Activated T-helper 17 cell treated with anti-CD3 and anti-CD28 coated beads, Interleukin-2, amount 50 U/mL, for 72 hours (primary cell): ENCODE measurements around the gene SLC8B1. TPM values are rescaled to one million over a fixed set of nuclear protein-coding genes. Genes with fewer than 3 reads are reported as not detected.
A peak's percentile ranks its signal among the peaks of the same experiment; 100 is the strongest.

Source experiments
- ATAC-seq: fragments of 150-1000 bp; cut with Tn5 transposase; replicated peaks from 2 replicates; pipeline ENCODE4 v1.10.0; 2021; ENCODE audit warnings: mild to moderate bottlenecking, moderate library complexity
- H3K27ac Mint-ChIP-seq: one replicate; pipeline ENCODE4 v1.8.0; 2022; ENCODE audit warnings: mixed read lengths
- H3K27me3 Mint-ChIP-seq: one replicate; pipeline ENCODE4 v1.8.0; 2022; ENCODE audit warnings: mixed read lengths
- H3K36me3 Mint-ChIP-seq: one replicate; pipeline ENCODE4 v1.8.0; 2022; ENCODE audit warnings: low read depth, mild to moderate bottlenecking, mixed read lengths
- H3K4me1 Mint-ChIP-seq: one replicate; pipeline ENCODE4 v1.8.0; 2022; ENCODE audit warnings: mixed read lengths
- H3K4me3 Mint-ChIP-seq: one replicate; pipeline ENCODE4 v1.8.0; 2022; ENCODE audit warnings: mild to moderate bottlenecking, mixed read lengths
- H3K9me3 Mint-ChIP-seq: one replicate; pipeline ENCODE4 v1.8.0; 2022; ENCODE audit warnings: mixed read lengths
- total RNA-seq, 2 donors: library from RNA; stranded (reverse); gene quantifications; one replicate each; pipeline ENCODE4 v1.2.3, GENCODE V29; 2022

The SLC8B1 gene
- total RNA-seq, 2 donors from 2014 or later = 23.2 to 28.4 TPM

DNA sequence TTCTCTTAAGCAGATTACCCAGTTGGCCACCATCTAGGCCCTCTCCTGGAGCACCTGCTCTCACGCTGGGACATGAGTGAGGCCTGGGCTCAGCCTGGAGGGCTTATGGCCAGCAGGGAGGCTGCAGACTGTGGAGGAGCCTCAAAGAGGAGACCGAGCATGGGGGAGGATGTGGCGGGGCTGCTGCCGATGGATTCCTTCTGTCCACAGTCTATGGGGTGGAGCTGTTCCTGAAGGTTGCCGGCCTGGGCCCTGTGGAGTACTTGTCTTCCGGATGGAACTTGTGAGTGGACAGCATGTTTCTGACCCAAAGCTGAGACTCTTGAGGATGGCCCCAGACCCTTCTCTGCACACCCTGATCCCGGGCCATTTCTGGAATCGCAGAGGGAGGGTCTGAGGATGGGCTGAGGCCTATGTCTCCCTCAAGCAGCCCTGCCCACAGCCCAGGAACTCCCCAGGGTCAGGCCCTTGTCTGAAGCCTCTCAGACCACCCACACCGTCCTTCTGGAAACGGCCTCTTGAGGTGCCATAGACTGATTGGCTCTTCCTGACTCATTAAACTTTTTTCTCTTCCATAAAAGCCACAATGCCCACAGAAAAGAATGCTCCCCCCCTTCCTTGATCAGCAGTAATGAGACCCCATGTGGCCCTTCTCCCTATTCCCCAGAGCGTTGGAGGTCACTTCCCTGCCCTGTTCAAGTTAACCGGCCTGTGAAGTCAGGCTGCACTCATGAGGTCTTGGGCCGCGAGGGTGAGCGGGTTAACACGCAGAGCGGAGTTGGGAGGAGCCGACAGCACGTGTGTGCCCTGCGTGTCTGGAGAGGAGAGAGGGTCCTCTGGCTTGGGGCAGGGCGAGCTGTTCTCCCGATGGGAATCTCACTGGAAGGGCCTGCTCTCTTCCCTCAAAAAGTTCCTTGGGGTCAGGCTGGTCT is 49.0 kb downstream of the SLC8B1 start:
- Mint-ChIP-seq H3K4me1 (no peaks in the 10 kb centered on the region), H3K27me3 (no peaks in the 10 kb centered on the region), H3K4me3 (no peak overlapping the region), H3K36me3 (peaks cover 40% of the 10 kb centered on the region), H3K9me3 (no peaks in the 10 kb centered on the region), H3K27ac (peak overlapping the region; percentile 59)
- ATAC-seq = no peak

DNA sequence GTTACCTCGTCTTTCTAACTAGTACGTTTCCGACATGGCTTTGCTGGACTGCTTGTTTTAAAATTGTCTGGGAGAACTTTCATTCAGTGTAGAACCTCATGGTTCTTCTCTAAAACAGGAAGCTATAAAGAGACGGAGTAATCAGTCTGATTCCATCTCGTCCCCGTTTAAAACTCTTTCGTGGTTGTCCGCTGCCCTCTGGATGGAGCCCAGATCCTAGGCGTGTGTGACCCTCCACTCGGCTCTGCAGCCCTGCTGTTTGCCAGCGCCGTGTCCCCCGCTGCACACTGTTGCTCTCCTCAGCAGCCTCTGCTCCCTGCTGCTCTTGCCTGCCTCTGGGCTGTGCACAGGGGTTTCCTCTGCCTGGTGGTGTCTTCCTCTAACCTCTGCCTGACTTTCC is 50.2 kb downstream of the SLC8B1 start:
- no peak overlapping the region for H3K4me3 Mint-ChIP-seq
- H3K27me3 Mint-ChIP-seq = no peaks in the 10 kb centered on the region
- H3K4me1 Mint-ChIP-seq = no peaks in the 10 kb centered on the region
- peaks cover 41% of the 10 kb centered on the region for H3K36me3 Mint-ChIP-seq
- H3K27ac Mint-ChIP-seq = no peak overlapping the region
- no peak for ATAC-seq
- no peaks in the 10 kb centered on the region for H3K9me3 Mint-ChIP-seq

DNA sequence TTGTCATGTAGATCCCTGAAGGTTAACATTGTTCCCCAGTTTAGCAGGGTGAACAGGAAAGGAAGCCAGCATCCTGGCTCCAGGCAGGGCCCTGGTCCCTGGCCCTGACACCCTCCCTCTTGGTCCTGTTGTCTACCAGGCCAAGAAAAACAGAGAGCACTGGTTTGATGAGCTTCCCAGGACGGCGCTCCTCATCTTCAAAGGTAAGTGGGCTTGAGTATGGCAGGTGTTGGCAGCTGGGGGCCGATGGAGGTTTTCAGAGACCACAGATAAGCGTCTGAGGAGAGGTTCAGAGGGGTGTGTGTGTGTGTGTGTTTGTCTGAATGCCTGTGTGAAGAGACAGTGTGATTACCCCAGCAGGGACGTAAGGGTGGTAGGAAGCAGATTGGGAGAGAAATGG is 56.3 kb downstream of the SLC8B1 start:
- Mint-ChIP-seq H3K4me1 (no peaks in the 10 kb centered on the region), H3K27ac (peak overlapping the region; percentile 18), H3K36me3 (peaks cover 35% of the 10 kb centered on the region), H3K27me3 (no peaks in the 10 kb centered on the region), H3K4me3 (no peak overlapping the region), H3K9me3 (no peaks in the 10 kb centered on the region)
- no peak for ATAC-seq

DNA sequence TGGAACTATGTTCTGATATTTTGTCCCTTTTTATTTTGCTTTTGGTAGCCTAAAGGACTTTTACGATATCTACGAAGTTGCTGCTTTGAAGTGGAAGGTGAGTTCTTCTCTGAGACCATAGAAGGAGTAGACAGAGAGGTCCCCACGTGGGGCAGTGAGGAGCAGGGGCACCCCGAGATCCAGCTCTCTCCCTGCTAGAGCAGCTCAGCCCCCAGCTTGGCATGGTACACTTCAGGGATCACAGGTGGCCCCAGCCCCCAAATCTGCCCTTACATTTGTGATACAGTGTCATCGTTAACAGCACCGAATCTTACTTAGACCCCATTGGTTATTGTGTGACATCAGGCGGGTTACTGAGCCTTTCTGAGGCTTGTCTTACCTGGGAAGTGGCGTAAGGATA is 56.8 kb downstream of the SLC8B1 start:
- no peaks in the 10 kb centered on the region for H3K4me1 Mint-ChIP-seq
- no peak for ATAC-seq

DNA sequence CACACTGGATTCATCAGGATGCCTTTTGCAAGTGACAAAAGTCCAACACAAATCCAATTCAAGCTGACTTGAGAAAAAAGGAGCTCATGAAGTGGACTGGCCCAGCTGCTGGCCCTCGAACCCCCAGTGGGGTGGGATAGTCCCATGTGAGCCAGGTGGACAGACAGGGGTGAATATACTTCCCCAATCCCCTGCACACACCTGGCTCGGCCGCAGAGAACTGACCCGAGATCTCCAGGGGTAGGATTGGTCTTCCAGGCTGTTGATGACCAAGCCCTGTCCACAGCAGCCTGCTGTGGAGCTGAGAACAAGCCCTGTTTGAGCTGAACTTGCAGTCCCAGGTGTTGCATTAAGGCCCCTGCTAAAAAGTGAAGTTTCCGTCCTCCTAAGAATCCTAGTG is 57.4 kb downstream of the SLC8B1 start:
- Mint-ChIP-seq H3K4me3 (no peak overlapping the region), H3K9me3 (no peaks in the 10 kb centered on the region), H3K36me3 (peaks cover 45% of the 10 kb centered on the region), H3K4me1 (no peaks in the 10 kb centered on the region), H3K27ac (no peak overlapping the region), H3K27me3 (no peaks in the 10 kb centered on the region)
- ATAC-seq = no peak

More for the DNA sequence above, 56.8 kb downstream of the SLC8B1 start:
- H3K27ac Mint-ChIP-seq = peak overlapping the region; percentile 18
- no peaks in the 10 kb centered on the region for H3K27me3 Mint-ChIP-seq
- H3K9me3 Mint-ChIP-seq = no peaks in the 10 kb centered on the region
- no peak overlapping the region for H3K4me3 Mint-ChIP-seq
- peaks cover 40% of the 10 kb centered on the region for H3K36me3 Mint-ChIP-seq

DNA sequence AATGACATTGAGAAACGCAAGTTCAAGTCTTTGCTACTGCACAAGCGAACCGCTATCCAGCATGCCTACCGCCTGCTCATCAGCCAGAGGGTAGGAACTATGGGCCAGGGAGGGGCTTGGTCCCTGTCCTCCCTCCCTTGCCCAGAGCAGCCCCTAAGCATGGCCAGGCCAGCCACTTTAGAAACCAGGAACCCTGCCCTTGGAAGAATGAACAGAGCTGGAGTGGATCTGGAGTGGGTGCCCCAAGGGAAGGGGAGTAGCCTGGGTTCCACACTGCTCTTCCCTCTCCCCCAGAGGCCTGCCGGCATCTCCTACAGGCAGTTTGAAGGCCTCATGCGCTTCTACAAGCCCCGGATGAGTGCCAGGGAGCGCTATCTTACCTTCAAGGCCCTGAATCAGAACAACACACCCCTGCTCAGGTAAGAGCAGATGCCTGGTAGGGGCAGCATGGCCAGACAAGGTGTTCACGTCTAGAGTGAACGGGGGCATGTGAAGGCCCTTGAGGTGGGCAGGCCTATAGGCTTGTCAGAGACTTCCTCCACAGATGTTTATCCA is 57.9 kb downstream of the SLC8B1 start:
- no peaks in the 10 kb centered on the region for H3K4me1 Mint-ChIP-seq
- no peaks in the 10 kb centered on the region for H3K27me3 Mint-ChIP-seq
- H3K36me3 Mint-ChIP-seq = peaks cover 50% of the 10 kb centered on the region
- H3K4me3 Mint-ChIP-seq = no peak overlapping the region
- ATAC-seq = no peak
- peak overlapping the region; percentile 38 for H3K27ac Mint-ChIP-seq
- H3K9me3 Mint-ChIP-seq = no peaks in the 10 kb centered on the region

DNA sequence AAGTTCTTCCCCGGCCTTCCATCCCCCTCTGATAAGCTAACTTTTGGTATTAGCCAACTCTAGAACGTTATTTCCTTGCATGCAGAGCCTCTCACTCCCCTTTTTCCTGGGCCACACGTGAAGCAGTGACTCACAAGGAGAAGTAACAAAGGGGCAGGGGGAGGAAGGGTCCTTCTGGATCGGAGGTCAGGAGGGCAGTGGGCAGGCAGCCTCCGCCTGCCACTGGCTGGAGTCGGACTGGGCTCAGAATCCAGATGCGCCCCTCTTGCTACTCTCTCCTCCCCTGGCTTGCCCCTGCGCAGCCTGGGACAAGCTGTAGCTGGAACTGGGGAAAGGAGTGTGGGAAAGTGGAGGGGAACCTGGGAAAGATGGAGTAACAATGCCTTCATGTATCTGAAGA is 58.6 kb downstream of the SLC8B1 start:
- Mint-ChIP-seq H3K4me3 (no peak overlapping the region), H3K4me1 (no peaks in the 10 kb centered on the region), H3K36me3 (peaks cover 57% of the 10 kb centered on the region), H3K27ac (peak overlapping the region; percentile 38), H3K9me3 (no peaks in the 10 kb centered on the region), H3K27me3 (no peaks in the 10 kb centered on the region)
- no peak for ATAC-seq

DNA sequence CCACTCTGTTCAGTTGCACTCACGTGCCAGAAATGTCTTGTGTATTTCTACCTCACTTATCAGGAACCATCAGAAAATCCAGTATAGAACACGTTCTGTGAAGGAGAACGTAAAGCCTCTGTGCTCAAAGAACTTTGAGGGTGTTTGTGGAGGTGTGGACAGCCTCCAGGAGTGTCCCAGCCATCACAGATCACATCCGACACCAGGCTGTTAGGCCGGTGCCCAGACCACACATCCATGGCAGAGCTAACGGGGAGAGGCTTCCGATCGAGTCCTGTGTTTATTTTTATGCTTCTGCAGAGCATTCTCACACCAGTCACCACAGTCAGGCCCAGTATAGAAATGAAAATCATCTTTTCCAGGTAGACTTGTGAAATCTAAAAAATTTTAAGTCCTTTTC is 60.1 kb downstream of the SLC8B1 start:
- ATAC-seq = no peak
- H3K4me1 Mint-ChIP-seq = no peaks in the 10 kb centered on the region
- H3K4me3 Mint-ChIP-seq = no peak overlapping the region
- no peaks in the 10 kb centered on the region for H3K27me3 Mint-ChIP-seq
- H3K9me3 Mint-ChIP-seq = no peaks in the 10 kb centered on the region
- H3K36me3 Mint-ChIP-seq = peaks cover 60% of the 10 kb centered on the region
- no peak overlapping the region for H3K27ac Mint-ChIP-seq

DNA sequence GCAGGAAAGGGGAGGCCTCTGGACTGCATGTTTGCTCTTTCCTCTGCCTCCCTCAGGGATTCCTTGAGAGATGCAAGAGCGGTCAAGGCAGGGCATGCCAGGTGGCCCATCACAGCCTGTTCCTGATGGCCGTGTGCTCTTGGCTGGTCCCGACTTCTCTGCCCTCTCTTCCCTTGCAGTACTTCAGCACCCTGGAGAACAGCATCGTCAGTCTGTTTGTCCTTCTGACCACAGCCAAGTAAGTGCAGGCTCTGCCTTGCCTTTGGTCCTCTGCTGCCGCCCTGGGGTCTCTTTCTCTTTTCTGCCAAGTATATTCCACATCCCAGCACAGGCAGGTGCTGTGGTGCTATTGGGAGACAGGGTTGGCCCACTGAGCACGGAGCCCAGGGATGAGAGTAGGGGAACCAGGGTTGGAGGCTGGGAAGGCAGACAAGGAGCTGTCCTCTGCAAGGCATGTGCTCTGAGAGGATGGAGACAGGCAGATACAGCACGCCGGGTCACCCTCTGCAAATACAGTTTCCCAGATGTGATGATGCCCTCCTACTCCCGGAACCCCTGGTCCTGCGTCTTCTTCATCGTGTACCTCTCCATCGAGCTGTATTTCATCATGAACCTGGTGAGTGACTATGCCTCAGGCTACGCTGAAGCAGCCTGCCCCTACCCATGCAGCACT is 61.7 kb downstream of the SLC8B1 start:
- Mint-ChIP-seq H3K9me3 (no peaks in the 10 kb centered on the region), H3K36me3 (peaks cover 60% of the 10 kb centered on the region), H3K4me1 (no peaks in the 10 kb centered on the region), H3K4me3 (no peak overlapping the region), H3K27me3 (no peaks in the 10 kb centered on the region), H3K27ac (no peak overlapping the region)
- no peak for ATAC-seq

DNA sequence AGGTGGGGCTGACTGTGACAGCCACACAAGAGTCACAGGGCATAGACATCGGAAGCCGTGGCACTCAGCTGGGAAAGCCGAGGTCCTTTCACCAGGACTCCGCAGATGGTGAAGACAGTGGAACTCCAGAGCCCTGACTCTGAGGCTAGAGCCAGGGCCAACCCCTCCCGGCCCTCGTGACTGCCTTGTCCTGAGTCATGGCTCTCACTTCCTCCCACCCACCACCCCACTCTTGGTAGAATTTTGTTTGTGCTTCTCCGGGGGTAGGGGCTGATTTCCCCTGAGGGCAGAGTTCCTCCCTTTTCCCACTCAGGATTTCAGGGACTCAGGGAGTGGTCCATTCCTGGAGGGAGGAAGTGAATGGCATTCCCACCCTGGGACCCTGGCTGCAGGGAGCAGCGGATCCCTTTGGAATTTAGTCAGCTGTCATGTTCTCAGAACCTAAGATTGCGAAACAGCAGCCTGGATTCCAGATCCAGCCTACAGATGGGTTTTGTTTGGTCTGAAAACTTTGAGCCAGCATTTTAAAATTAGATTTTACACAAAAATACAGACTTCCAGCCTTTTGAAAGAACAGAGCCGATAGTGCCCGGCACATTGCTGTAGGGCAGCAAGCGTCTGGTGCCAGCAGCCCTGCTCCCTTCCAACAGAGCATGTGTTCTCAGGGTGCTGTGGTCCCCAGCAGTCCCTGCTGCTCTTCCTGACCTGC is 62.9 kb downstream of the SLC8B1 start:
- ATAC-seq = peak; percentile 99
- Mint-ChIP-seq H3K9me3 (no peaks in the 10 kb centered on the region), H3K4me1 (no peaks in the 10 kb centered on the region), H3K27me3 (no peaks in the 10 kb centered on the region), H3K4me3 (no peak overlapping the region), H3K36me3 (peaks cover 71% of the 10 kb centered on the region), H3K27ac (no peak overlapping the region)

DNA sequence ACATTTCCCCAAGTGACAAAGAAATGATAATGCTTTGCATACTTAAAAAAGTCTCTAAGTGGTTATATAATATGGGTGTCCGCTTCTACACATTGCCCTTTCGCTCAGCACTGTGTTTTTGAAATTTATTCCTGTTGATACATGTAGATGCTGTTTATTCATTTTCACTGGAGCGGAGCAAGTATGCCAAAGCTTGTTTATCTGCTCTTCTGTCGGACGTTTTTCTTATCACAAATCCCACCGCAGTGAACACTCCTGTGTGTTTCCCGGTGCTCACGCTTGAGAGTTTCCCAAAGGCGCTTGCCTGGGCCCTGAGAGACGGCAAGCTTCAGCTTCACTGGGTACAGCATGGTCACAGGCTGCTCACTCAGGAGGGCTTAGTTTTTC is 63.5 kb downstream of the SLC8B1 start:
- Mint-ChIP-seq H3K27ac (no peak overlapping the region), H3K4me1 (no peaks in the 10 kb centered on the region)

DNA sequence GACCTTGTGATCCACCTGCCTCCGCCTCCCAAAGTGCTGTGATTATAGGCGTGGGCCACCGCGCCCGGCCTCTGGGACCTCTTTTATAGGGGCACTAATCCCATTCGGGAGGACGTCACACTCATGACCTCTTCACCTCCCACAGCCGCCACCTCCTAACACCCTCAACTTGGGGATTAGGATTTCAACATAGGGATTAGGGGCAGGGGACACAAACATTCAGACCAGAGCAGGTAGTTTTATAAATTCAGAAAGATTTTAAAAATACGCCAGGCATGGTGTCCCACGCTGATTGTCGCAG is 64.2 kb downstream of the SLC8B1 start:
- H3K4me1 Mint-ChIP-seq = no peaks in the 10 kb centered on the region
- H3K27ac Mint-ChIP-seq = no peak overlapping the region
- H3K4me3 Mint-ChIP-seq = no peak overlapping the region
- no peaks in the 10 kb centered on the region for H3K9me3 Mint-ChIP-seq
- no peaks in the 10 kb centered on the region for H3K27me3 Mint-ChIP-seq
- peaks cover 83% of the 10 kb centered on the region for H3K36me3 Mint-ChIP-seq
- ATAC-seq = no peak

More for the DNA sequence above, 63.5 kb downstream of the SLC8B1 start:
- peak; percentile 23 for ATAC-seq
- H3K27me3 Mint-ChIP-seq = no peaks in the 10 kb centered on the region
- peaks cover 75% of the 10 kb centered on the region for H3K36me3 Mint-ChIP-seq
- no peak overlapping the region for H3K4me3 Mint-ChIP-seq
- no peaks in the 10 kb centered on the region for H3K9me3 Mint-ChIP-seq

DNA sequence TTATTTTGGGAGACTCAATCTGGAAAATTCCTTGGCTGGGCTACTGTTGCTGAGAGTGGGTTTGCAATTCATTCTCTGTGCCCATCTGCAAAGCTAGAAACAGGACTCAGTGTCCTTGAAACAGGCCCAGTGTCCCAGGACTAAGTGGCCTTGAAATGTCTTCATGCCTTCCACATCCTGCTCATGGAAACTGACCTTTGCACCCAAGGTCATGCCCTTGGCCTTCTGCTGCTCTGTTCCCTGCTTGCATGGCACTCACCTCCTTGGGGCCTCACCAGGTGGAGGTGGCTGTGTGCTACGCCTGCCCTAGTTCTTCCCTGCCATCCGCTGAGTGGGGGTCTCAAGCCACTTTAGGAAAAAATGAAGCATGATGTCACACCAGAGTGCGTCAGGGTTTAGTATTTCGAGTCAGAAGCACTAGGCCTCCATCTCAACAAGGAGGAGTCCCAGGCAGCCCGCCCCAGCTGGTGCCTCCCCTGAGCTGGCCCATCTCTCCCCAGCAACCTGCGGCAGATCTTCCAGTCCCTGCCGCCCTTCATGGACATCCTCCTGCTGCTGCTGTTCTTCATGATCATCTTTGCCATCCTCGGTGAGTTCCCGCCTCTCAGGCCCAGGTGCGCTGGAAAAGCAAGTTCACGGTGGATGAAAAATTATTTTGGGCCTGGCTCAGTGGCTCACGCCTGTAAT is 65.5 kb downstream of the SLC8B1 start:
- ATAC-seq = no peak
- no peak overlapping the region for H3K27ac Mint-ChIP-seq
- no peaks in the 10 kb centered on the region for H3K9me3 Mint-ChIP-seq
- no peak overlapping the region for H3K4me3 Mint-ChIP-seq
- H3K4me1 Mint-ChIP-seq = no peaks in the 10 kb centered on the region
- peaks cover 81% of the 10 kb centered on the region for H3K36me3 Mint-ChIP-seq
- no peaks in the 10 kb centered on the region for H3K27me3 Mint-ChIP-seq

DNA sequence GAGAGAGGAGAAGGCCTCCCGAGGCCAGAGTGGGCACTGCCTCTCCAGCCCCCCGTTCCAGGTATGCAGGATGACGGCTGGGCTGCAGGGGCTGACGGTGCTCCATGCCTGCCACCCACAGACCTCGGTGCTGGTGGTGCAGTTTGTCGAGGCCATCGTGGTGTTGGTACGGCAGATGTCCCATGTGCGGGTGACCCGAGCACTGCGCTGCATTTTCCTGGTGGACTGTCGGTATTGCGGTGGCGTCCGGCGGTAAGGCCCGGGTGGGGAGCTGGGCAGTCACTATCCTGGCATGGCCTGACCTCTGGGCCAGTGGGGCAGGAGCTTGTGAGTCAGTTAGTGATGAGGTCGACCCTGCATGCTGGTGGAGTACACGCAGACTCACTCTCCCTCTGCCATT is 66.3 kb downstream of the SLC8B1 start:
- Mint-ChIP-seq H3K4me3 (no peak overlapping the region), H3K36me3 (peaks cover 76% of the 10 kb centered on the region), H3K9me3 (no peaks in the 10 kb centered on the region), H3K27me3 (no peaks in the 10 kb centered on the region), H3K4me1 (peaks cover 4% of the 10 kb centered on the region), H3K27ac (no peak overlapping the region)
- ATAC-seq = no peak
